ENCODE results near the gene FAM168A. TPM values are rescaled to one million over a fixed set of nuclear protein-coding genes. Genes with fewer than 3 reads are reported as not detected.

Gene FAM168A
- total RNA-seq, 1 donor from 2014 or later = 19.3 TPM

DNA sequence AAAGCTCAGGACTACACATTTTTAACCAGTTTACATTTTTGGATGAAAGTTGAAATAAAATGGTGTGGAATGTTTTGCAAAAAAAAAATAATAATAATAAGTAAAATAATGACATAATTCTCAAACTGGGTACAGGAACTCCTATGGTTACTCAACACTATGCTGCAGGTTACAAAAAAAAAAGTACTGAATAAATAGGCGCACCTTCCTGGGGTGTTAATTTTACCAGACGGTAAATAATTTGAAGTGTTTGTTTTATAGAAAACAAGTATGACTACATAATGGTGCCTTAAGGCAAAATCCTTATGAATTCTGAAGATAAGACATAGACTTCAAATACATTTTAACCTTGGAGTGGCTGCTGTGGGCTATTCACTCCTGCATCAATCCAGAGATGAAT lies 145.2 kb downstream of the FAM168A start:
- Mint-ChIP-seq H3K27ac (no peak overlapping the region), H3K4me3 (no peak overlapping the region), H3K27me3 (ENCODE audit: insufficient read depth, low read depth) (peaks cover 5% of the 10 kb centered on the region), H3K36me3 (peaks cover 6% of the 10 kb centered on the region), H3K4me1 (no peaks in the 10 kb centered on the region), H3K9me3 (peaks cover 3% of the 10 kb centered on the region)
- Histone ChIP-seq H3K79me2 (ENCODE audit: low read depth) (peaks cover 5% of the 10 kb centered on the region), H3K4me3 (no peak overlapping the region), H3K27ac (no peak overlapping the region), H3K9me3 (ENCODE audit: low read depth) (no peaks in the 10 kb centered on the region), H3F3A (ENCODE audit: low read depth) (no peaks in the 10 kb centered on the region), H3K36me3 (no peaks in the 10 kb centered on the region), H3K9ac (no peak overlapping the region), H4K20me1 (ENCODE audit: low read depth) (no peaks in the 10 kb centered on the region), H3K27me3 (no peaks in the 10 kb centered on the region), H3K4me1 (peaks cover 27% of the 10 kb centered on the region), H3K4me2 (no peak overlapping the region), H2AFZ (replicated peaks) (no peak overlapping the region)
- no peak for DNase-seq (ENCODE audit: low spot score)
- TF ChIP-seq, protein P1, sequence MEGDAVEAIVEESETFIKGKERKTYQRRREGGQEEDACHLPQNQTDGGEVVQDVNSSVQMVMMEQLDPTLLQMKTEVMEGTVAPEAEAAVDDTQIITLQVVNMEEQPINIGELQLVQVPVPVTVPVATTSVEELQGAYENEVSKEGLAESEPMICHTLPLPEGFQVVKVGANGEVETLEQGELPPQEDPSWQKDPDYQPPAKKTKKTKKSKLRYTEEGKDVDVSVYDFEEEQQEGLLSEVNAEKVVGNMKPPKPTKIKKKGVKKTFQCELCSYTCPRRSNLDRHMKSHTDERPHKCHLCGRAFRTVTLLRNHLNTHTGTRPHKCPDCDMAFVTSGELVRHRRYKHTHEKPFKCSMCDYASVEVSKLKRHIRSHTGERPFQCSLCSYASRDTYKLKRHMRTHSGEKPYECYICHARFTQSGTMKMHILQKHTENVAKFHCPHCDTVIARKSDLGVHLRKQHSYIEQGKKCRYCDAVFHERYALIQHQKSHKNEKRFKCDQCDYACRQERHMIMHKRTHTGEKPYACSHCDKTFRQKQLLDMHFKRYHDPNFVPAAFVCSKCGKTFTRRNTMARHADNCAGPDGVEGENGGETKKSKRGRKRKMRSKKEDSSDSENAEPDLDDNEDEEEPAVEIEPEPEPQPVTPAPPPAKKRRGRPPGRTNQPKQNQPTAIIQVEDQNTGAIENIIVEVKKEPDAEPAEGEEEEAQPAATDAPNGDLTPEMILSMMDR (IDR thresholded peaks at IDR 0.05) = no peak
- no peak for TF ChIP-seq EZH2 (IDR thresholded peaks at IDR 0.05)
- TF ChIP-seq EZH2phosphoT487 (IDR thresholded peaks at IDR 0.05) = no peak

DNA sequence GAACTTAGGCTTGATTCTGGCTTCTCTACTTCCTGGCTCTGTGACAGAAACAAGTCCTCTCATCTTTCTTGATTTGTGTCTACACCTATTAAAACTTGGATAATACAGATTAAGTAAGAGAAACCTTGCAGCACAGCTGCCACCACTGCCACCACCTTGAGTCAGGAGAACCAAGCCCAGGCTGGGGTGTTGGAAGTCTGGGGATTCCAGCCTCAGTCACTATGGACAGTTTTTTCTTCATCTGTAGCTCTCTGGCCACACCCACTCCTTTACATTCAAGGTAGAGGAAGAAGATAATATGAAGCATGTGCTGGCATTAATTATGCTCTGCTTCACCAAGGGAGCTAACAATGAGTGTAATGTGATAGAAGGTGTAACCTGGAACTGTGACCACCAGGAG lies 146.0 kb downstream of the FAM168A start:
- Histone ChIP-seq H3K27ac (no peak overlapping the region), H3K27me3 (no peaks in the 10 kb centered on the region), H4K20me1 (ENCODE audit: low read depth) (no peaks in the 10 kb centered on the region), H3K9me3 (ENCODE audit: low read depth) (no peaks in the 10 kb centered on the region), H3K9ac (no peak overlapping the region), H3F3A (ENCODE audit: low read depth) (no peaks in the 10 kb centered on the region), H3K36me3 (no peaks in the 10 kb centered on the region), H3K4me1 (peaks cover 27% of the 10 kb centered on the region), H3K4me2 (no peak overlapping the region), H3K79me2 (ENCODE audit: low read depth) (peaks cover 5% of the 10 kb centered on the region), H3K4me3 (no peak overlapping the region), H2AFZ (replicated peaks) (no peak overlapping the region)
- DNase-seq (ENCODE audit: low spot score) = no peak
- TF ChIP-seq, protein P1 (IDR thresholded peaks at IDR 0.05) = no peak
- TF ChIP-seq EZH2phosphoT487 (IDR thresholded peaks at IDR 0.05) = no peak
- Mint-ChIP-seq H3K9me3 (peaks cover 3% of the 10 kb centered on the region), H3K27me3 (ENCODE audit: insufficient read depth, low read depth) (peaks cover 5% of the 10 kb centered on the region), H3K27ac (no peak overlapping the region), H3K4me3 (no peak overlapping the region), H3K4me1 (no peaks in the 10 kb centered on the region), H3K36me3 (peaks cover 6% of the 10 kb centered on the region)

DNA sequence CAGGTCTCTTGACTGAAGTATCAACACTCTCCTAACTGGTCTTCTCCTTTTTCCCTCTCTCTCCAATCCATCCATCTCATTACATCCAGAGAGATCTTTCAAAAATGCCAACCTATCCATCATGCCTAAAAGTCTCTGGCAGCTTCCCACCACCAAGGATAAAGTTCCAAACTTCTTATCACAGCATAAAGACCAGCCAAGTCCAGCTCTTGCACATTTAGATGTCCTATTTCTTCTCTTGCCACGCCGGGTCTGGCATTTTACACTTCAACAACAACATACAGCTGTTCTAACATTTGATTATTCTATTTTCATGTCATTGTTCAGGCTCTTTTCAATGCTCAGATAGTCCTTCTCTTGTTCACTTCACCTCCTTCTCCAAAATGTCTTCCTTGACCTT lies 151.1 kb downstream of the FAM168A start:
- TF ChIP-seq, protein P1 (IDR thresholded peaks at IDR 0.05) = no peak
- no peak for TF ChIP-seq EZH2 (IDR thresholded peaks at IDR 0.05)
- no peak for TF ChIP-seq EZH2phosphoT487 (IDR thresholded peaks at IDR 0.05)
- Histone ChIP-seq H3K27ac (no peak overlapping the region), H3K9me3 (ENCODE audit: low read depth) (no peaks in the 10 kb centered on the region), H3K4me2 (no peak overlapping the region), H3K9ac (no peak overlapping the region), H3F3A (ENCODE audit: low read depth) (no peaks in the 10 kb centered on the region), H2AFZ (replicated peaks) (no peak overlapping the region), H3K4me1 (peaks cover 25% of the 10 kb centered on the region), H3K4me3 (no peak overlapping the region), H3K36me3 (no peaks in the 10 kb centered on the region), H4K20me1 (ENCODE audit: low read depth) (no peaks in the 10 kb centered on the region), H3K79me2 (ENCODE audit: low read depth) (peaks cover 5% of the 10 kb centered on the region), H3K27me3 (no peaks in the 10 kb centered on the region)
- no peaks in the 10 kb centered on the region for H3K9me3 Mint-ChIP-seq
- H3K4me3 Mint-ChIP-seq = no peak overlapping the region
- no peak overlapping the region for H3K27ac Mint-ChIP-seq
- peaks cover 3% of the 10 kb centered on the region for H3K27me3 Mint-ChIP-seq (ENCODE audit: insufficient read depth, low read depth)
- peaks cover 3% of the 10 kb centered on the region for H3K4me1 Mint-ChIP-seq
- no peak for DNase-seq (ENCODE audit: low spot score)
- H3K36me3 Mint-ChIP-seq = peaks cover 3% of the 10 kb centered on the region
